ENCODE measurements around the gene BIN1.

- no peak for TF ChIP-seq POLR2AphosphoS5 (IDR thresholded peaks at IDR 0.05; ENCODE audit: low read depth, low read length)
- no peak for TF ChIP-seq SIN3A (IDR thresholded peaks at IDR 0.05; ENCODE audit: borderline replicate concordance, insufficient read depth, low read length)
- TF ChIP-seq, protein P1, sequence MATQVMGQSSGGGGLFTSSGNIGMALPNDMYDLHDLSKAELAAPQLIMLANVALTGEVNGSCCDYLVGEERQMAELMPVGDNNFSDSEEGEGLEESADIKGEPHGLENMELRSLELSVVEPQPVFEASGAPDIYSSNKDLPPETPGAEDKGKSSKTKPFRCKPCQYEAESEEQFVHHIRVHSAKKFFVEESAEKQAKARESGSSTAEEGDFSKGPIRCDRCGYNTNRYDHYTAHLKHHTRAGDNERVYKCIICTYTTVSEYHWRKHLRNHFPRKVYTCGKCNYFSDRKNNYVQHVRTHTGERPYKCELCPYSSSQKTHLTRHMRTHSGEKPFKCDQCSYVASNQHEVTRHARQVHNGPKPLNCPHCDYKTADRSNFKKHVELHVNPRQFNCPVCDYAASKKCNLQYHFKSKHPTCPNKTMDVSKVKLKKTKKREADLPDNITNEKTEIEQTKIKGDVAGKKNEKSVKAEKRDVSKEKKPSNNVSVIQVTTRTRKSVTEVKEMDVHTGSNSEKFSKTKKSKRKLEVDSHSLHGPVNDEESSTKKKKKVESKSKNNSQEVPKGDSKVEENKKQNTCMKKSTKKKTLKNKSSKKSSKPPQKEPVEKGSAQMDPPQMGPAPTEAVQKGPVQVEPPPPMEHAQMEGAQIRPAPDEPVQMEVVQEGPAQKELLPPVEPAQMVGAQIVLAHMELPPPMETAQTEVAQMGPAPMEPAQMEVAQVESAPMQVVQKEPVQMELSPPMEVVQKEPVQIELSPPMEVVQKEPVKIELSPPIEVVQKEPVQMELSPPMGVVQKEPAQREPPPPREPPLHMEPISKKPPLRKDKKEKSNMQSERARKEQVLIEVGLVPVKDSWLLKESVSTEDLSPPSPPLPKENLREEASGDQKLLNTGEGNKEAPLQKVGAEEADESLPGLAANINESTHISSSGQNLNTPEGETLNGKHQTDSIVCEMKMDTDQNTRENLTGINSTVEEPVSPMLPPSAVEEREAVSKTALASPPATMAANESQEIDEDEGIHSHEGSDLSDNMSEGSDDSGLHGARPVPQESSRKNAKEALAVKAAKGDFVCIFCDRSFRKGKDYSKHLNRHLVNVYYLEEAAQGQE (IDR thresholded peaks at IDR 0.05; ENCODE audit: insufficient read depth in 1 of 2, low read depth in 2 of 2, low read length in 2 of 2), result no peak
- TF ChIP-seq TAF1 (IDR thresholded peaks at IDR 0.05; ENCODE audit: borderline replicate concordance, insufficient read depth, low read length), result no peak
- no peak for TF ChIP-seq FOXP2 (optimal IDR thresholded peaks at IDR 0.05; ENCODE audit: borderline replicate concordance, extremely low read depth, extremely low read length, insufficient read depth)
Observed at GRCh38 chr2:127022817-127023216, 84.1 kb downstream of the BIN1 start.

Data from PFSK-1 (cell line).